HCT116 (cell line): Measurements from ENCODE around the gene CASP9.

Source experiments
- EGR1 ChIP-seq: IDR thresholded peaks from 2 replicates; pipeline ENCODE4 v1.6.1; 2012; ENCODE audit warnings: low read depth
- ELF1 ChIP-seq: IDR thresholded peaks from 2 replicates; pipeline ENCODE4 v1.6.1; 2012; ENCODE audit warnings: low read depth, borderline replicate concordance
- EZH2 ChIP-seq: fragments of 200-600 bp; sonication (generic); IDR thresholded peaks from 2 replicates; pipeline ENCODE4 v1.6.1; 2017; ENCODE audit warnings: antibody characterized with exemption, mixed run types
- EZH2phosphoT487 ChIP-seq: fragments of 200-600 bp; IDR thresholded peaks from 2 replicates; pipeline ENCODE4 v1.6.1; 2018; ENCODE audit warnings: antibody characterized with exemption, borderline replicate concordance
- JUND ChIP-seq: IDR thresholded peaks from 2 replicates; pipeline ENCODE4 v1.6.1; 2012
- POLR2A ChIP-seq: IDR thresholded peaks from 2 replicates; pipeline ENCODE4 v1.7.0; 2011; ENCODE audit warnings: borderline replicate concordance; ENCODE audit not compliant: insufficient read depth, insufficient read length; ENCODE audit errors: extremely low read depth
- RAD21 ChIP-seq: IDR thresholded peaks from 2 replicates; pipeline ENCODE4 v1.6.1; 2012; ENCODE audit warnings: low read depth, mild to moderate bottlenecking
- ZNF274 ChIP-seq: fragments of 200-500 bp; sonication (Bioruptor generic); IDR thresholded peaks from 2 replicates; pipeline ENCODE4 v1.6.1; 2014; ENCODE audit warnings: mild to moderate bottlenecking, low read depth, low read length, inconsistent platforms
- TF ChIP-seq, protein P1 (sequence below): IDR thresholded peaks from 2 replicates; pipeline ENCODE4 v1.6.1; 2011; ENCODE audit warnings: mild to moderate bottlenecking, low read length, moderate library complexity; ENCODE audit not compliant: insufficient replicate concordance; ENCODE audit errors: extremely low read depth
- TF ChIP-seq, protein P2 (sequence below), 3 experiments: fragments of 200-600 bp in 1 of 3; sonication (generic) in 1 of 3; IDR thresholded peaks in 2 of 3; conservative IDR thresholded peaks in 1 of 3; 2 replicates each; pipeline ENCODE4 v1.5.1; 2012 to 2017; ENCODE audit warnings: low read depth in 2 of 3, low read length in 2 of 3, antibody characterized with exemption in 1 of 3, borderline replicate concordance in 1 of 3, control low read depth in 1 of 3, mild to moderate bottlenecking in 1 of 3, mixed read lengths in 1 of 3, mixed run types in 1 of 3, moderate library complexity in 1 of 3; ENCODE audit not compliant: insufficient read depth in 1 of 3
- TF ChIP-seq, protein P3 (sequence below): IDR thresholded peaks from 2 replicates; pipeline ENCODE4 v1.6.1; 2012; ENCODE audit warnings: low read depth

DNA sequence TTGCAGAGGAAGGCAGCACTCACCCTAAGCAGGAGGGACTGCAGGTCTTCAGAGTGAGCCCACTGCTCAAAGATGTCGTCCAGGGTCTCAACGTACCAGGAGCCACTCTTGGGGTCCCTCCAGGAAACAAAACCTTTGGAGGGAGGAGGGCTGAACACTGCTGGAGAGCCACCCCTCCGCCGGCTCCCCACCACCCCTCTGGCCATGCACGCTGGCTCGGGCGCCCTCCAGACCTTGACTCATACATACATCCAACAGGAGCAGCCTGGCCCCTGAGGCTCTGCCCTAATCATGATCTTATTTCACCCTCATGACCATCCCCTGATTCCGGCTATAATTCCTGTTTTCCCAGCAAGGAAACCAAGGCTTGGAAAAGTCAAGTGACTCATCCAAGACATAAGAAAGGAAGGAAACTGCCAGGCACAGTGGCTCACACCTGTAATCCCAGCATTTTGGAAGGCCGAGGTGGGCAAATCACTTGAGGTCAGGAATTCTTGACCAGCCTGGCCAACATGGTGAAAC, 30.1 kb downstream of the CASP9 start:
- TF ChIP-seq JUND = no peak
- TF ChIP-seq EZH2phosphoT487 = no peak
- no peak for TF ChIP-seq EZH2
- TF ChIP-seq POLR2A = no peak
- TF ChIP-seq, protein P1, sequence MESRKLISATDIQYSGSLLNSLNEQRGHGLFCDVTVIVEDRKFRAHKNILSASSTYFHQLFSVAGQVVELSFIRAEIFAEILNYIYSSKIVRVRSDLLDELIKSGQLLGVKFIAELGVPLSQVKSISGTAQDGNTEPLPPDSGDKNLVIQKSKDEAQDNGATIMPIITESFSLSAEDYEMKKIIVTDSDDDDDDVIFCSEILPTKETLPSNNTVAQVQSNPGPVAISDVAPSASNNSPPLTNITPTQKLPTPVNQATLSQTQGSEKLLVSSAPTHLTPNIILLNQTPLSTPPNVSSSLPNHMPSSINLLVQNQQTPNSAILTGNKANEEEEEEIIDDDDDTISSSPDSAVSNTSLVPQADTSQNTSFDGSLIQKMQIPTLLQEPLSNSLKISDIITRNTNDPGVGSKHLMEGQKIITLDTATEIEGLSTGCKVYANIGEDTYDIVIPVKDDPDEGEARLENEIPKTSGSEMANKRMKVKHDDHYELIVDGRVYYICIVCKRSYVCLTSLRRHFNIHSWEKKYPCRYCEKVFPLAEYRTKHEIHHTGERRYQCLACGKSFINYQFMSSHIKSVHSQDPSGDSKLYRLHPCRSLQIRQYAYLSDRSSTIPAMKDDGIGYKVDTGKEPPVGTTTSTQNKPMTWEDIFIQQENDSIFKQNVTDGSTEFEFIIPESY = no peak
- TF ChIP-seq, protein P2, sequence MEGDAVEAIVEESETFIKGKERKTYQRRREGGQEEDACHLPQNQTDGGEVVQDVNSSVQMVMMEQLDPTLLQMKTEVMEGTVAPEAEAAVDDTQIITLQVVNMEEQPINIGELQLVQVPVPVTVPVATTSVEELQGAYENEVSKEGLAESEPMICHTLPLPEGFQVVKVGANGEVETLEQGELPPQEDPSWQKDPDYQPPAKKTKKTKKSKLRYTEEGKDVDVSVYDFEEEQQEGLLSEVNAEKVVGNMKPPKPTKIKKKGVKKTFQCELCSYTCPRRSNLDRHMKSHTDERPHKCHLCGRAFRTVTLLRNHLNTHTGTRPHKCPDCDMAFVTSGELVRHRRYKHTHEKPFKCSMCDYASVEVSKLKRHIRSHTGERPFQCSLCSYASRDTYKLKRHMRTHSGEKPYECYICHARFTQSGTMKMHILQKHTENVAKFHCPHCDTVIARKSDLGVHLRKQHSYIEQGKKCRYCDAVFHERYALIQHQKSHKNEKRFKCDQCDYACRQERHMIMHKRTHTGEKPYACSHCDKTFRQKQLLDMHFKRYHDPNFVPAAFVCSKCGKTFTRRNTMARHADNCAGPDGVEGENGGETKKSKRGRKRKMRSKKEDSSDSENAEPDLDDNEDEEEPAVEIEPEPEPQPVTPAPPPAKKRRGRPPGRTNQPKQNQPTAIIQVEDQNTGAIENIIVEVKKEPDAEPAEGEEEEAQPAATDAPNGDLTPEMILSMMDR (IDR thresholded peaks at IDR 0.05 in 2 of 3, conservative IDR thresholded peaks at IDR 0.05 in 1 of 3; ENCODE audit: borderline replicate concordance in 1 of 3, insufficient read depth in 1 of 3, low read depth in 2 of 3, low read length in 2 of 3) = no peak
- TF ChIP-seq, protein P3, sequence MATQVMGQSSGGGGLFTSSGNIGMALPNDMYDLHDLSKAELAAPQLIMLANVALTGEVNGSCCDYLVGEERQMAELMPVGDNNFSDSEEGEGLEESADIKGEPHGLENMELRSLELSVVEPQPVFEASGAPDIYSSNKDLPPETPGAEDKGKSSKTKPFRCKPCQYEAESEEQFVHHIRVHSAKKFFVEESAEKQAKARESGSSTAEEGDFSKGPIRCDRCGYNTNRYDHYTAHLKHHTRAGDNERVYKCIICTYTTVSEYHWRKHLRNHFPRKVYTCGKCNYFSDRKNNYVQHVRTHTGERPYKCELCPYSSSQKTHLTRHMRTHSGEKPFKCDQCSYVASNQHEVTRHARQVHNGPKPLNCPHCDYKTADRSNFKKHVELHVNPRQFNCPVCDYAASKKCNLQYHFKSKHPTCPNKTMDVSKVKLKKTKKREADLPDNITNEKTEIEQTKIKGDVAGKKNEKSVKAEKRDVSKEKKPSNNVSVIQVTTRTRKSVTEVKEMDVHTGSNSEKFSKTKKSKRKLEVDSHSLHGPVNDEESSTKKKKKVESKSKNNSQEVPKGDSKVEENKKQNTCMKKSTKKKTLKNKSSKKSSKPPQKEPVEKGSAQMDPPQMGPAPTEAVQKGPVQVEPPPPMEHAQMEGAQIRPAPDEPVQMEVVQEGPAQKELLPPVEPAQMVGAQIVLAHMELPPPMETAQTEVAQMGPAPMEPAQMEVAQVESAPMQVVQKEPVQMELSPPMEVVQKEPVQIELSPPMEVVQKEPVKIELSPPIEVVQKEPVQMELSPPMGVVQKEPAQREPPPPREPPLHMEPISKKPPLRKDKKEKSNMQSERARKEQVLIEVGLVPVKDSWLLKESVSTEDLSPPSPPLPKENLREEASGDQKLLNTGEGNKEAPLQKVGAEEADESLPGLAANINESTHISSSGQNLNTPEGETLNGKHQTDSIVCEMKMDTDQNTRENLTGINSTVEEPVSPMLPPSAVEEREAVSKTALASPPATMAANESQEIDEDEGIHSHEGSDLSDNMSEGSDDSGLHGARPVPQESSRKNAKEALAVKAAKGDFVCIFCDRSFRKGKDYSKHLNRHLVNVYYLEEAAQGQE = no peak
- no peak for TF ChIP-seq ZNF274
- no peak for TF ChIP-seq RAD21
- no peak for TF ChIP-seq EGR1
- TF ChIP-seq ELF1 = no peak
